ENCODE measurements around the gene MAGI2. TPM values are rescaled to one million over a fixed set of nuclear protein-coding genes. Genes with fewer than 3 reads are reported as not detected.
A peak's percentile ranks its signal among the peaks of the same experiment; 100 is the strongest.

MAGI2 gene
- total RNA-seq, 6 experiments from 2014 or later: 1.2 to 4.0 (median 2.4) TPM

- H3K4me3 ChIP-seq: no peak overlapping the region
- no peak for DNase-seq
These were observed 1119.7 kb downstream of the MAGI2 start for GRCh38 chr7:78333530-78334425.

GRCh38 chr7:78329001-78329655 lies 1124.3 kb downstream of the MAGI2 start:
- no peak for DNase-seq
- no peaks in the 10 kb centered on the region for H3K36me3 ChIP-seq
- H3K27ac ChIP-seq: no peak overlapping the region
- 19% methylated on average over 1 of the region's 1 CpG for WGBS (ENCODE audit: insufficient coverage, low coverage, low lambda C conversion rate, missing lambda C conversion rate)
- no peak overlapping the region for H3K4me3 ChIP-seq
- H3K9me3 ChIP-seq: no peaks in the 10 kb centered on the region
- peaks cover 0 to 3% (median 0%) of the 10 kb centered on the region in 4 donors for H3K4me1 ChIP-seq
- TF ChIP-seq POLR2A (IDR thresholded peaks at IDR 0.05) (no peak), CTCF (IDR thresholded peaks at IDR 0.05) (no peak)
- intact Hi-C loops (cut with DNase I): no loop called here
- no peak for ATAC-seq
- H3K27me3 ChIP-seq: no peaks in the 10 kb centered on the region

More at GRCh38 chr7:78333530-78334425, 1119.7 kb downstream of the MAGI2 start:
- Histone ChIP-seq H3K4me1 (peaks cover 0 to 3% (median 0%) of the 10 kb centered on the region in 4 donors), H3K36me3 (no peaks in the 10 kb centered on the region), H3K27ac (no peak overlapping the region), H3K9me3 (no peaks in the 10 kb centered on the region), H3K27me3 (no peaks in the 10 kb centered on the region)
- ATAC-seq: peak in 2 of 4 donors; percentile 56 to 83
- intact Hi-C loops (cut with DNase I): no loop called here
- no peak for TF ChIP-seq POLR2A (IDR thresholded peaks at IDR 0.05)
- no peak for TF ChIP-seq CTCF (IDR thresholded peaks at IDR 0.05)
- WGBS (ENCODE audit: insufficient coverage, low coverage, low lambda C conversion rate, missing lambda C conversion rate): 75% methylated on average over 8 of the region's 8 CpGs

GRCh38 chr7:78327718-78328117 lies 1125.7 kb downstream of the MAGI2 start:
- no peaks in the 10 kb centered on the region for H3K27me3 ChIP-seq
- DNase-seq (no peak), ATAC-seq (no peak)
- no peak for TF ChIP-seq CTCF (IDR thresholded peaks at IDR 0.05)
- TF ChIP-seq POLR2A (IDR thresholded peaks at IDR 0.05): no peak
- no peak overlapping the region for H3K27ac ChIP-seq
- WGBS (ENCODE audit: insufficient coverage, low coverage, low lambda C conversion rate, missing lambda C conversion rate): 46% methylated on average over 1 of the region's 1 CpG
- H3K36me3 ChIP-seq: no peaks in the 10 kb centered on the region
- no peaks in the 10 kb centered on the region for H3K9me3 ChIP-seq
- no peak overlapping the region for H3K4me3 ChIP-seq
- H3K4me1 ChIP-seq: no peaks in the 10 kb centered on the region
- intact Hi-C loops (cut with DNase I): no loop called here

GRCh38 chr7:78326876-78327275 lies 1126.6 kb downstream of the MAGI2 start:
- DNase-seq: no peak
- no peak overlapping the region for H3K4me3 ChIP-seq

More at GRCh38 chr7:78326876-78327275, 1126.6 kb downstream of the MAGI2 start:
- H3K27me3 ChIP-seq: no peaks in the 10 kb centered on the region
- H3K36me3 ChIP-seq: no peaks in the 10 kb centered on the region
- no peak for TF ChIP-seq CTCF (IDR thresholded peaks at IDR 0.05)
- ATAC-seq: peak in 2 of 4 donors; percentile 28 to 56
- intact Hi-C loops (cut with DNase I): no loop called here
- H3K9me3 ChIP-seq: no peaks in the 10 kb centered on the region
- H3K4me1 ChIP-seq: no peaks in the 10 kb centered on the region
- H3K27ac ChIP-seq: no peak overlapping the region
- WGBS (ENCODE audit: insufficient coverage, low coverage, low lambda C conversion rate, missing lambda C conversion rate): 25% methylated on average over 1 of the region's 1 CpG
